GM19395 (cell line): ENCODE results near the gene ZSWIM6.
A peak's percentile ranks its signal among the peaks of the same experiment; 100 is the strongest.

ENCODE experiments used
- ATAC-seq: cut with Tn5 transposase; IDR thresholded peaks from one replicate; pipeline ENCODE4 v1.9.1; 2021; ENCODE audit warnings: mild to moderate bottlenecking, moderate library complexity; ENCODE audit not compliant: unreplicated experiment

The ZSWIM6 gene

DNA sequence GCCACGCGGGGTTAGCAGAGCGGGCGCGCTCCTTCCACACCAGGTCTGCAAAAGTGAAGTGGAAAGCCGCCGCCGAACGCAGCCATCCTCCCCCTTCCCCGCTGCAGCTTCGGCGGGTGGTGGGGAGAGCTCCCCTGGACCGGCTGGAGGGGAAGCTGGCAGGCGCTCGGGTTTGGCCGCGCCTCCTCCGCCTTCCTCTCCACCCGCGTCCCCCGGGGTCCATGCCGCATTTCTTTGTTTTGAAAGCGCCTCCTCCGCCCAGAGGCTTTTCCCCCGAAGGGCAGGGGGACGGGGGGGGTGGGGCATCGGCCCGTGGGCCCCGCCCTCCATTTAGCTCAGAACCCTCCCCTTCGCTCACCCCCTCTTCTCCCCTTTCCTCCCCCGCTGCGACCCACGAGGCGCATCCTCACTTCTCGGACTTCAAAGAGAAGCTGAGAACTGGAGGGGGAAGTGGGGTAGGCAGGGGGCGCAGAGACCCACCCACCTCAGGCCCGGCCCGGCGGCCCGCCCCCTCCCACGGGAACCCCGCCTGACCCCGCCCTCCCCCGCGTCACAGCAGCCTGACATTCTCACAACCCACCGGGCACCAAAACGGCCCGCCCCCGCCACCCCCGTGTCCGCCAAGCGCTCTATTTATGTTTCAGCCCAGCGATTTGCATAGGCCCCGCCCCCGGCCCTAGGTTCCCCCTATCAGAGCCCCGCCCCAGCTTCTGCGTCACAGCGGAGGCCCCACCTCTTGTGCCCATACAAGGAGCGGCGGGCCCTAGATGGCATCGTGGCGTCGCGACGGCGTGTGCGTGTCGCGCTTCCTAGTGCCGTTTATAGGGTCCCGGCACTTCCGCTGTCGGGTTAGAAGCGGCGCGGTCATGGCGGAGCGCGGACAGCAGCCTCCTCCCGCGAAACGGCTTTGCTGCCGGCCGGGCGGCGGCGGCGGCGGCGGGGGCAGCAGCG lies at the start of gene ZSWIM6:
ZSWIM6 (plus strand) TSS at position 852 of the 951 bp plus-strand sequence; CDS start at position 867, 15 bp downstream.
- peak; percentile 56 for ATAC-seq

DNA sequence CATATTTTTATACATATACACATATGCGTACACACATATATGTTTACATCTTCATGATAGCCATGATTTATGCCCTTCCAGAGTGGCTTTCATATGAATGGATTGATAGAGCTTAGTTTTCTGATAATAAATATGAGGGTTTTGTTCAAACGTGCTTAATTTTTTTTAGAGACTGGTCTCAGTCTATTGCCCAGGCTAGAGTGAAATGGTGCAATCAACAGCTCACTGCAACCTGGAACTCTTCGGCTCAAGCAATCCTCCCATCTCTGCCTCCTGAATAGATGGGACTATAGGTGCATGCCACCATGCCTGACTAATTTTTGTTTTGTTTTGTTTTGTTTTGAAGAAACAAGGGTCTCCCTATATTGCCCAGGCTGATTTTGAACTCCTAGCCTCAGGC lies 48.6 kb upstream of the ZSWIM6 start:
- ATAC-seq, result no peak

DNA sequence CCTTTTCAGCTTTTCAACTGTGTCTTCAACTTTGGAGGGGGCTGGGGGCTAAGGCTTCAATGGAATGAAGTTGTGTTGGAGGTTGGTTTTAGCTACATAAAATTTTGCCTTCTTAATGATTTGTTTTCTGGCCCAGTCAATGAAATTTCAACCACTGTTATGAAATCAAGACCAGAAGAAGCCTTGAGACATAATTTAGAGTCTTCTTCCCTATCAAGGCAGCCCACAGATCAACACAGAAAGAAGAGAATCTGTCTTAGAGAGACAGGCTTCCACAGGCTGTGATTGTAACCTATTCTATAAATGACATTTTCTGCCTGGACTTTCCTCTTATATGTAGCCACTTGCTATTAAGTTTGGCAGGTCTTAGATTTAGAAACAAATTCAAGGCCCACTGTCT lies 46.5 kb upstream of the ZSWIM6 start:
- no peak for ATAC-seq

DNA sequence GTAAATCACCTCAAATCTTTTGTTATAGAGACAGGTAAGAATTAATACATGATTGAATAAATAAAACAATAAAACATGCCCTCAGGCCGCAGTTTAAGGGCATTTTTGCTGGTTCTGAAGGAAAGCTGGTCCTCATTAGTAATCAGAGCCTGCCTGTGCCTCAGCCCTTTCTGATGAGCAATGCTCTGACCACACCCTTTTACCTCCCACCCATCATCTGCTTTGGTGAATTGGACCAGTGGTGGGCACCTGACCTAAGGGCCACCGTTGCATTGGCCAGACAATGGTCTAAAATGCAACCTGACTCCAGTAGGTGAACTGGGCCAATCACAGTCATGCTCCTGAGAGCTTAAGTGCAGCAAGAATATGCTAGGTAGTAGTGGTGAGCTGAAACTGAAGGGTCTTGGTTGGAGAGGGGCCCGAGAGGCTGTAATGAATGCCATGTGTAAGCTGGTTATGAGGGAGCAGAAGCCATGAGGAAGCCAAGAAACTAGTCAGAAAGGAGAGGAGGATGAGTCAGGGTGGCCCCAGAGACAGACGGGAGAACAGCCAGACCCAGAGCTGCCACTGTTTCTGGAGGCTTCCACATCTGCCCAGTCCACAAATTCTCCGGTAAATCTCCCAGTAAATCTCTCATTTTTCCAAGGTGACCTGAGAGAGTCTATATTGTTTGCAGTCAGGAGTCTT lies 45.5 kb upstream of the ZSWIM6 start:
- ATAC-seq, result no peak

DNA sequence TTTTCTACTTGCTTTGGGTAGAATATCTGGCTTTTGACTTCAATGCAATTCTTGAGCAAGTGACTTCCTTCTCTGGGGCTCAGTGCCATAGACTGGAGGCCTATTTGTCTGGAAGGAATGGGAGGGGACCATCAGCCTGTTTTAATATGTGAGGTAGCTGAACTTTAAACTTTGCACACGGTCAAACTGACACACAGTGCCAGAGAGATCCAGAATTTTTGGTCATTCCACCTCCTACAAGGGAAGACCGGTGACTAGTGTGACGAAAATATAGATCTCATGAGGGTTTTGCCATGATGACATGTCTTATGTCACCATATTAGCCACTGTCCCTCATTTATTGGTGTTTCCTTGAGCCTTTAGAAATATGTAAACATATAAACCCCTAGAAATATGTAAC lies 44.6 kb upstream of the ZSWIM6 start:
- no peak for ATAC-seq

DNA sequence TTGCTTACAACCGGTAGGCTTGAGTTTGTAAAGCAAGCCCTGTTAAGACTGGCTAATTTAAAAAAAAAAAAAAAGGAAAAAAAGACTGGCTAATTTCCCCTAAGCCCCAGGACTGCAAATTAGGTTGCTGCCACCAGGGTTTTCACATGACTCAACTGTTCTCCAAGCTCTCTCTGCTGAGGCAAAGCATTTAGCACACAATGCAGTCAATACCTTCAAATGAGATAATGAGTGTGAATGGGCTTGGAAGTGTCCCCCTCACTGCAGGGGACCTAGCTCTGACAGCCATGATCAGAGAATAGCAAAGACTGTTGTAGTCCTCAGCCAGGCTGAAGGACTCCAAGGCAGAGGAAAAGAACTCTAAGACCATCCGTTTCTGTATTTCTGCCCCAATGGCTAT lies 42.8 kb upstream of the ZSWIM6 start:
- ATAC-seq, result no peak

DNA sequence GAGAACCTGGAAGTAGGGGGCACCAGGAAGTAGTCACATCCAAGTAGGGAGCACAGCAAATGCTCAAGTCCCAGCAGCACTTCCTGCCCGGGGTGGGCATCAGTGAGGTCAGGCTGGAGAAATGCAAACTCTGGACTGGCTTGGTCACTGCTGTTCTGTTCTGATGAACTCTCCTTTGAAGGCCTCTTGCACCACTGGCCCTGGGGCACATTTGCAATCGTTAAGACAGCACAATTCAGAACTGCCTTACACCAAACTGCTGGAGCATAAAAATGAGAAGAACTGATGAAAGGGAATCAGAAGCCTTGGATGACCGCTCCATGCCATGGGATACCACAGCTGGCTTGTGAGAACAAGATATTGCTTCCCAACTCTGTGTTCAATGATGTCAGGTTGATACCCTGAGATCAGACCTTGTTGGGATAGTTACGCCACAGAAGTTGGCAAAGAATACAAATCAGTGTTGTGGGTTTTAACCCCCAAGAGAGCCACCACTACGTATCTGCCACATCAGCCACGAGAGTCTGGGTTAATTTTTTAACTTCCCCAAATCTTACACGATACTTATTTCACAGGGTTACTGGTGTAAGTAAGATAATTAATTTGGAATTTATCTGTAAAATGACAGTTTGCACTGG lies 42.3 kb upstream of the ZSWIM6 start:
- ATAC-seq, result no peak

DNA sequence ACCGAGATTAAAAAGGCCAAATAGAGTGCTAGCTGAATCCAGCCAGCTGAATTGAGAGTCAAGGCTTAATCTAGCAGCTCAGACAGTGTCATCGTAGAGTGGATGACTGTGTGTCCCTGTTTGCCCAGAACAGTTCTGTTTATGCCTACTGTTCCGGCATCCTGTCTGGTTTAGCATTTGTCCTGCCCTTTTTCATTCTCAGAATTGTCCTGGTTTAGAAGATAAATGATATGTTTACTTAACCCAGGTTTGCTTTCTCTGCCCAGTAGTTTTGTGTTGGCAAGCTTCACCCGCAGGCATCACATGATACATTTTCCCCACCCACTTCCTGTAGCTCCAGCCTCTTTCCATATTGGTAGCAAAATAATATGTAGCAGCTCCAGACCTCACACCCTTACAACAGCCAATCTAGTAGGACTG lies 41.3 kb upstream of the ZSWIM6 start:
- no peak for ATAC-seq

DNA sequence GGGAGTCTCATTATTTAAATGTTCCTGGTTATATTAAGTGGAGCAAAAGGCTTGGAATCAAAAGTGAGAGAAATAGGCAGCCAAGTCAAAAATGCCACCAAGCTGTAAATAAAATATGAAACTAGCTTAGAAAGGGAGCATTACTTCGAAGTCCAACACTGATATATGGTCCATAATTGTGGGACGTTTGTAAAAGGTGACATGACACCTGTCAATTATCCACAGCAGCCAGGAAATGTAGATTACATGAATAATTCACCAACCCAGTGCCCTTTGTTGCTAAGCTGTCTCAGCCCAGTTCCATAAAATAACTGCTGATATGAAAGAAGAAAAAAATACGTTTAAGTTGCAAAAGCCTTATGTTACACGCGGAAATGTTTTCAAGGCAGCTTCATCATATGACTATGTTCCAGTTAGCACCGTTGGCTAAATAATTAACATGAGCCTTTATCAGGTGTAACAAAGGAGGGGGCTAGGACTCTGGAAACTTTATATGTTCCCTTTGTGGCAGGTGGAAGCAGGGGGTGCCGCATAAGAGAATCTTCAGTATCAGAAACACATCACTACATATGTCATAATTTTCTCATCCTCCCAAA lies 39.9 kb upstream of the ZSWIM6 start:
- ATAC-seq, result no peak

DNA sequence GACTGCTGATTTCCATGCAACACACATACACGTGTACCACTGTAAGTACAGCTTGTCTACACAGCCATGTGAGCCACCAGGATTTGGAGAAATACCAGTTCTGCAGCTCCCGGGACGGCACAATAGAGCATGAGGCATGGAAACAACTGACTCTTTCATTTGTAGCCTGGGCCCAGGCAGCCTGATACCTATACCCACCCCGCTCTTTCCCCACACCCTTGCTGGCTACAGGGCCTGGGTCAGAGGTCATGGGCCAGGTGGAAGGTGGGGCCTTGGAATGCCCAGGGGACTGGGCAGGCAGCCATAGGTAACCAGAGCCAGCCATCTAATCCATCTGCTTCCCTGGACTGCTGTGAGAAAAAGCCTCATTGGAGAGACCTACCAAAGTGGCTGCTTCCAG lies 39.0 kb upstream of the ZSWIM6 start:
- no peak for ATAC-seq

DNA sequence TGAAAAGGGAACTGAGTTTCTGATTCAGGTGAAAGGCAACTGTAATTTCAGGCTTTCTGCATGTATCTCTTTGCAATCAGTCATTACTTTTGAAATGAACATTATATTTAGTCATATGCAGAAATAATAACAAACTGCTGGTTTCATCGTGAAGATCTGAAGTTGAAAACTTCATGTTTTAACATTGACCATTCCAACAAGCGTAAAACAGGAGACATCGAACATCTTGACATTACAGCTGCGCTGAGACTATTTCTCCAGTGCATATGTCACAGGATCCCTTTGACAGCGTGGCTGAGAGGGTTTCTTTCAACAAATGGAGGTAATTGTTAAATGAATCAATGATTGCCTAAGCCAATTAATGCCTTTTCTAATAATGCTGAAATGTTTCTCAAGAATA lies 38.2 kb upstream of the ZSWIM6 start:
- no peak for ATAC-seq

DNA sequence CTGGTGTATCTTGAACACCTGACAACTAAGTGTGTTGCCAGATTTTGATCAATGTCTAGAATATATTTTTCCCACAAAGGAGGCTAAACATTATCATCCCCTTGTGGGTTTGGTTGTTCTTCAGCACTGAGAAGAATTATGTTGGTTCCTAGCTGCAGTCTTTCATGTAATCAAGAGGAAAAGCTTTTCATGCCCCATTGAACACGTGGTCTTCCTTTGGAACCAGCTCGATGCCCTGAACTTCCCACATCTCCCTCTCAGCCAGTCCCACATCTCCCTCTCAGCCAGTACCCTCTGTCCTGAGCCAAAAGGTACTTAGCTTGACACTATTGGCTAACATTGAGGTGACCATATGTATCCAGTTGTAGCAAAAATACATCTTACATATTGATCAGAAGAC lies 36.7 kb upstream of the ZSWIM6 start:
- no peak for ATAC-seq

DNA sequence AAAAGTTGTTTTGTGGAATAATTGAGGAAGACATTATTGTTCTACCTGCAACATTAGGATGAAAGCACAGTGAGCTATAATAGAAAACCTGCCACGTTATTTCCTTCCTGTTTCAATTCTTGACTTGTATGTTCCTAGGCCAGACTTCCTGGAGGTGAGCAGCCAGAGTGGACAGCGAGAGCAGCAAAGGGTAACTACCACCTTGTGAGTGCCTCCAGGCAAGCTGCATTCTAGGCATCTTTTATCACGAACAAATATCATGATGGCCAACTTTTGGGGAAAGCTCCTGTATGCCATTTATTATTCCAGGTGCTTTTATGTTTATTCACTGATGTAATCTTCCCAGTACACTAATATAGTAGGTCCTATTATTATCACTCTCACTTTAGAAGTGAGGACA lies 34.0 kb upstream of the ZSWIM6 start:
- no peak for ATAC-seq

DNA sequence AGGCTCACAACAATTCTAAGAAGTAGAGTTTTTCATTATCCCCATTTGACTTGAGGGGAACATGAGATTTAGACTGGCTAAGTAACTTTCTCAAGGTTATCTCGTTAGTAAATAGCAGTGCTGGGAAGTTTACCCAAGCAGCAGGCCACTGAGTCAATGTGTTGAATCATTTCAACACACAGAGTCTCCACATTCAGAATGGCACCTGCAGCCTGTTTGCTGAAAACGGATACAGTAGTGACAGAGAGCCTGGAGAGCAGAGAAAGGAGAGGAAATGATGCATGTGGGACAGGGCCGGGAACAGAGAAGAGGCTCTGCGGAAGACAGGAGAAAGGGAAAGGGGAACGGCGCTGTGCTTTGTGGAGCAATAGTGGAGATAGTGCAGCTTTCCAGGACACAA lies 33.5 kb upstream of the ZSWIM6 start:
- ATAC-seq, result no peak

DNA sequence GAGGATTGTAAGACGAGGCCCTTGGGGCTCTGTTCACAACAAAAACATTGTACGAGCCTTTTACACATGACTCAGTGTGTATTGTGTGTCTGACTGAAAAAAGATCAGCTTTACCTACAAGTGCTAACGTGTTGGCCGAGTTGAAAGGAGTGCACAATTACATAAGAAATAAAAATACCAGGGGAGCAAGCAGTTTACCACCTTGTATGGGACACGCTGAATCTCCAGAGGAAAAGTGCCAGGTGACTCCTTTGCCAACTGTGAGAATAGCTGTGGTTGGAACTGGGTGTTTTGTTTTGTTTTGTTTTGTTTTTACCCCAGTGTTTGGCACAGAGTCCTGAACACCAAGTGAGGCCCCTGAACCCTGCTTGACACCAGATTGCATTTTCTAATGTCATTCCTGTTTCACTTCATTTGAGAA lies 32.8 kb upstream of the ZSWIM6 start:
- ATAC-seq, result no peak

DNA sequence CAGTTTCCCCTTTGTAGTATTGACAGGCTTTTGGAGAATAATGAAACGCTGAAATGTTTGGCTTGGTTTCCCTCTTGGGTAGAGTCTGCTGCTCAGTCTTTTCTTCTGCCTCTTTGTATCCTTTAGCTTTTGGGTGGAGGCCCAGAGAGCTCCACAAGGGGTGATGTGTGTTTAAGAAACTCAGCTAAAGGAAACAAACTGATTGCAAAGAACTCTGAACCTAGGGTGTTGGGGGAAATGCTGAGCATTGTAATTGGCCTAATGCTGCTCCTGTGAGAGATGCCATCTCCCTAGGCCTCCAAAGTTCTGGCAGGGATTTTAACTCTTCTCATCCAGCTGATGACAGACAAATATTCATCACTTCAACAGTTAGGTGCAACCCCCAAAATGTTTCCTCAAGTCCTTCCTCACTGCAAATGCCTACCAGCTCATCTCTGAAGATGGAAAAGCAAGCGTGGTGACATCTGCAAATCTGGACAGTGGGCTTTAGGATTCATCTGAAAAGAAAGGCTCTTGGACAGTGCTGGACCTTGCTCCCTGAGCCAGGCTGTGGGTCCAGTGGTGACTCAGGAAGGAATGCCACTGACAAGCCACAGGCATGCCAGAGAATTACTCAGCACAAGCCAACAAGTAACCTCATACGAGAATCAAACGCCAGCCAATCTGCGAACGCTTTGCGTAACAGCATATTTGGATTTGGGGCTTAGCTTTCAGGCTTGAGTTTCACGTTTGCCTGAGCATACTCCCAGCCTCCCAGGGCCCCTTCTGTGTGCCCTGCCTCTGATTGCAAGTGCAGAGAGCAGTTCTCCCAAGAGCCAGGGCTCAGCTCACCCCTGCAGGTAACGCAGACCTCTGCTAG lies 30.5 kb upstream of the ZSWIM6 start:
- no peak for ATAC-seq

DNA sequence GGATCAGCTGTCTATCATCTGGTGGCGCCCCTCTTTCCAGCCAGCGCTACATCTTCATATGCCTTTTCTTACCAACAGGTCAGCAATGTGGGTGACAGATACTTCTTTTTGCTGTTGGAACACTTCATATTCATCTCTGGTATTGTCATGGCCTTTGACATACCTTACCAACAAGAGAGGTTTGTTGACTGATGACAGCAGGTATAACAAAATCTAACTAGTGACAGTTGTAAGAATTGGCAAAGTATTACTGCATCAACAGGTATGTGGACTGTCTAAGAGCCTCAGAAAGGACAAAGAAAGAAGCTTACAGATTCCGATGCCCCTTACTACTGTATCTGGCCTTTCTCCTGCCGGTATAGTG lies 29.9 kb upstream of the ZSWIM6 start:
- no peak for ATAC-seq

DNA sequence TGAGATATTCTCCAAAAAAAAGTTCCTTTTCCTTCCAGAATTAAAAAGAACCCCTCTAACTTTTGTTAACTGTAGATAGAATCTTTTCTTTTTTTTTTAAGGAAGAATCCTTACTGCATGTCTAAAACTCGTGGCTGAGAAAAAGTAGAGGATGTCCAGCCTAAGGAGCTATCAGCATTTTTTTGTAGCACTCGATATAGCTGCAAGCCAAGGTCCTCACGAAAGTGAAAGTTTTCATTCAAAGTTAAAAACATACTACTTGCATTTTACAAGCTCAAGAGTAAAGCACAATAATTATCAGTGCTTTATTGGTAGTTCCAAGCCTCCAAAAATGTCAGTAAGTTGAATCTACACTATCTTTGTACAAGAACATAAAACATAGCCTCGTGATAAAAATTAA lies 28.7 kb upstream of the ZSWIM6 start:
- no peak for ATAC-seq

DNA sequence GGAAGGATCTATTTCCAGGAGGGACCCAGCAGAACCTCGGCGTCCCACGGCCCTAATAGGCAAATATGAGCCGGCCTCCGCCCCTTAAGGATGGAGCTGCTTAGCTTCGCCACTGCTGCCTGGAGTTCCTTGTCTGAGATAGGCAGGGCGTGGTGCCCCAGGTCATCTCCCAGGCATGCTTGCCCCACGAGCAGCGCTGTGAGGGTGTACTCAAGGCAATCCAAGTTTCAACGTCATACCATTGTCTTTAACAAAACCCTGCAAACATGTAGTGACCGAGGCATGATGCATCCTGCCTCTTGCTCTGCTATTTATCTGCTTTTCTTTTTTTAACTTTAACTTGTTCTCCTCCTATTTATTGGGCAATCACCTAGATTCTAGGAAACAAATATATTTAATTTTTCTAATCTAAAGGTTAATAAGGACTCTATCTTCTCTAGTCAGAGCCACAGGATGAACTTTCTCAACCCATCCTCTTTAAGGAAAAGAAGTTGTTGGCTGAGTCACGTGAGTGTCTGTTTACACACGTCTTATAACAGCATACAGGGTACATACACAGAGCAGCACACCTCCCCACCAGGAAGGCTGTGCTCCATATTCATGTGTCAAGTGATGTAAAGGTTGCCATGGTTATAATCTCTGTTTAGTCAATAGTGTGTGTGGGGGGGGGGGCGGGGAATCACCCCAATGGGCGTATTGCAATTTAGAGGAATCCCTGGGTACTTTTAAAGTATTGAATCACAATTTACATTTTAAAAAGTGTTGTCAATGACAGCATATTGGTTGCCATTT lies 27.3 kb upstream of the ZSWIM6 start:
- ATAC-seq, result no peak
